ENCODE data around the gene HSPB6. TPM values are rescaled to one million over a fixed set of nuclear protein-coding genes. Genes with fewer than 3 reads are reported as not detected.

The HSPB6 gene
- total RNA-seq, 1 experiment from 2014 or later = 0.37 TPM

DNA sequence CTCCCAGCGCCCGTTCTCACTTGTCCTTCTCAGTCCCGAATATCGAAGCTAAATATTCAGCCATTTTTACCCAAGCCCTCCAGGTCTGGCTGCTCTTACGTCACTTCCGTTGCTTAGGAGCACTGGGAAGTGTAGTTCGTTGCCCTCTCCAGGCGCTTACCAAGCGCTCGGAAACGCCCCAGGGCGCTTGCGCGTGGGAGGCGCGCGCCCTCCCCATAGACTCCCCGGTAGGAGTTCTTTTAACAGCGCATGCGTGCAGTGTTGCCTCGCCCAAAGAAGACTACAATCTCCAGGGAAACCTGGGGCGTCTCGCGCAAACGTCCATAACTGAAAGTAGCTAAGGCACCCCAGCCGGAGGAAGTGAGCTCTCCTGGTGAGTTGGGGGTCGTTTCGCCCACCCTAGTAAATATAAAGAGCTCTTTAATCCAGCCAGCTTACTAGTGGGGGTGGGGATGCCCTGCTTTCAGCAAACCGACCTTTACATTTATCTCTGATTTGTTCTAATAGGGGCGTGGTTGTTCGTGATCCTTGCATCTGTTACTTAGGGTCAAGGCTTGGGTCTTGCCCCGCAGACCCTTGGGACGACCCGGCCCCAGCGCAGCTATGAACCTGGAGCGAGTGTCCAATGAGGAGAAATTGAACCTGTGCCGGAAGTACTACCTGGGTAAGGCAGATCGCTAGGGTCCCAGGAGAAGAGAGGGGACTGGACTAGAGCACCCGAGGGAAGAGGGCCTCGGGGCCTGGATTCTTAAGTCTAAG lies 11.3 kb downstream of the HSPB6 start, which contains the start of the genes PSENEN and U2AF1L4:
Gene PSENEN, plus strand, starts transcription at position 324 of the 759 bp plus-strand sequence. Its CDS starts 280 bp downstream, at position 604.
Gene U2AF1L4, minus strand, starts transcription at position 91 of the 759 bp plus-strand sequence. Its CDS starts 27 bp downstream, at position 64.
- Histone ChIP-seq H3K27ac (ENCODE audit: insufficient read length, low read depth, low read length) (no peak within 1 kb of the TSS), H3T11ph (ENCODE audit: low read length) (no peak within 1 kb of the TSS), H3K27me3 (ENCODE audit: insufficient read depth, low read length) (no peaks in the 10 kb centered on the region), H2BK15ac (ENCODE audit: low read depth, low read length) (no peak within 1 kb of the TSS), H2BK20ac (ENCODE audit: low read depth, low read length, poor library complexity, severe bottlenecking) (no peak within 1 kb of the TSS), H2AK5ac (ENCODE audit: insufficient read length, low read length) (no peak within 1 kb of the TSS), H2BK120ac (ENCODE audit: low read depth, low read length, poor library complexity, severe bottlenecking) (no peak within 1 kb of the TSS), H3K9ac (ENCODE audit: extremely low read depth, insufficient read length, low read length) (peak within 1 kb of the TSS; percentile 71), H3K23me2 (ENCODE audit: insufficient read length, low read depth, low read length, poor library complexity, severe bottlenecking) (peaks cover 16% of the 10 kb centered on the region), H3K14ac (ENCODE audit: insufficient read depth, low read length) (peak within 1 kb of the TSS; percentile 79), H4K8ac (replicated peaks; ENCODE audit: insufficient read length, low read depth, low read length) (no peak within 1 kb of the TSS), H3K4me1 (ENCODE audit: insufficient read depth, low read length) (peaks cover 4% of the 10 kb centered on the region; the same call in 1 of the 2 replicates), H2AFZ (ENCODE audit: low read length) (peak within 1 kb of the TSS; percentile 71), H2BK12ac (ENCODE audit: insufficient read length, low read depth, low read length) (no peak within 1 kb of the TSS), H3K4me2 (ENCODE audit: insufficient read depth, insufficient read length, low read length) (peak within 1 kb of the TSS; percentile 95), H4K91ac (ENCODE audit: insufficient read length, low read depth, low read length) (no peak within 1 kb of the TSS), H3K9me3 (ENCODE audit: control insufficient read depth, low read depth, low read length) (no peaks in the 10 kb centered on the region), H3K79me2 (ENCODE audit: insufficient read depth, low read length) (no peaks in the 10 kb centered on the region), H3K56ac (ENCODE audit: insufficient read length, low read depth, low read length) (no peak within 1 kb of the TSS), H3K79me1 (ENCODE audit: insufficient read depth, low read depth, low read length, poor library complexity, severe bottlenecking) (peaks cover 3% of the 10 kb centered on the region), H4K20me1 (ENCODE audit: control insufficient read depth, insufficient read depth, insufficient read length) (no peaks in the 10 kb centered on the region), H3K4ac (ENCODE audit: low read depth, low read length) (no peak within 1 kb of the TSS), H3K23ac (ENCODE audit: insufficient read length, low read depth, low read length) (no peak within 1 kb of the TSS), H3K18ac (ENCODE audit: insufficient read length, low read depth, low read length) (peak within 1 kb of the TSS; percentile 61), H2BK5ac (ENCODE audit: insufficient read length, low read length) (no peak within 1 kb of the TSS), H4K5ac (ENCODE audit: insufficient read length, low read depth, low read length) (no peak within 1 kb of the TSS)
- Mint-ChIP-seq H3K27me3 (ENCODE audit: low read depth) (no peaks in the 10 kb centered on the region), H3K36me3 (ENCODE audit: insufficient read depth in 1 of 3, low read depth in 3 of 3) (peaks cover 3 to 17% (median 5%) of the 10 kb centered on the region in 3 experiments; a peak in 4 of 7 replicates), H3K27ac (peak within 1 kb of the TSS; percentile 100), H3K9me3 (no peaks in the 10 kb centered on the region), H3K4me3 (peak within 1 kb of the TSS; percentile 96), H3K4me1 (peaks cover 20 to 38% of the 10 kb centered on the region in 2 experiments)
- peak; percentile 98 for DNase-seq
- TF ChIP-seq, protein P1, sequence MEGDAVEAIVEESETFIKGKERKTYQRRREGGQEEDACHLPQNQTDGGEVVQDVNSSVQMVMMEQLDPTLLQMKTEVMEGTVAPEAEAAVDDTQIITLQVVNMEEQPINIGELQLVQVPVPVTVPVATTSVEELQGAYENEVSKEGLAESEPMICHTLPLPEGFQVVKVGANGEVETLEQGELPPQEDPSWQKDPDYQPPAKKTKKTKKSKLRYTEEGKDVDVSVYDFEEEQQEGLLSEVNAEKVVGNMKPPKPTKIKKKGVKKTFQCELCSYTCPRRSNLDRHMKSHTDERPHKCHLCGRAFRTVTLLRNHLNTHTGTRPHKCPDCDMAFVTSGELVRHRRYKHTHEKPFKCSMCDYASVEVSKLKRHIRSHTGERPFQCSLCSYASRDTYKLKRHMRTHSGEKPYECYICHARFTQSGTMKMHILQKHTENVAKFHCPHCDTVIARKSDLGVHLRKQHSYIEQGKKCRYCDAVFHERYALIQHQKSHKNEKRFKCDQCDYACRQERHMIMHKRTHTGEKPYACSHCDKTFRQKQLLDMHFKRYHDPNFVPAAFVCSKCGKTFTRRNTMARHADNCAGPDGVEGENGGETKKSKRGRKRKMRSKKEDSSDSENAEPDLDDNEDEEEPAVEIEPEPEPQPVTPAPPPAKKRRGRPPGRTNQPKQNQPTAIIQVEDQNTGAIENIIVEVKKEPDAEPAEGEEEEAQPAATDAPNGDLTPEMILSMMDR (conservative IDR thresholded peaks at IDR 0.05) = no peak
- no CpG with 5 or more reads among the region's 40 CpGs for WGBS (ENCODE audit: extremely low coverage, insufficient read length, low lambda C conversion rate)

All from H9 (cell line).